ENCODE data around the gene KAT6B.

KAT6B gene

DNA sequence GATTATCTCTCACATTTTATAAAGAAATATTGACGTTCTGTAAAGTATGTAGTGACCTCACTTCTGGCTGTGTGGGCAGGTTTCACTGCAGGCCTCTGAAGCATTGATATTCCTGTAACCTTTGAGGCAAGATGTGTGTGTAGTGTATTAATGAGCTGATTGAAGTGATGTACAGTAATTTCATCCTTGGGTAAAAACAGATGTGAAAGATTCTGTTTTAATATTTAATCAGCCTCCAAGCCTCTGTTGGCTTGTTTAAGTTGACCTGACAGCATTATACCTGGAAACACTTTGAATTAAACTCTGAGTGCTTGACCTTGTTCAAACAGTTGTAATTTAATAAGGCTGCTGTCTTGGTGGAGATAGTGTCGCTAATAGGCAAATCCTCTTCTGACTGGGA lies 74.9 kb downstream of the KAT6B start:
- Histone ChIP-seq H3K27ac (ENCODE audit: low read length) (no peak overlapping the region), H3K27me3 (ENCODE audit: control insufficient read depth, insufficient read depth, low read length) (no peaks in the 10 kb centered on the region), H3K9me3 (ENCODE audit: control insufficient read depth, insufficient read depth, low read length) (no peaks in the 10 kb centered on the region), H3K36me3 (ENCODE audit: control insufficient read depth, insufficient read depth, low read length) (no peaks in the 10 kb centered on the region), H3K4me1 (ENCODE audit: control insufficient read depth, insufficient read depth, low read length) (peaks cover 2% of the 10 kb centered on the region; the same call in 1 of the 2 replicates), H3K4me3 (ENCODE audit: low read length) (no peak overlapping the region)
- no peak for DNase-seq (ENCODE audit: low read depth, low spot score)
- no CpG with 5 or more reads among the region's 2 CpGs for WGBS (ENCODE audit: insufficient coverage, insufficient read length)

DNA sequence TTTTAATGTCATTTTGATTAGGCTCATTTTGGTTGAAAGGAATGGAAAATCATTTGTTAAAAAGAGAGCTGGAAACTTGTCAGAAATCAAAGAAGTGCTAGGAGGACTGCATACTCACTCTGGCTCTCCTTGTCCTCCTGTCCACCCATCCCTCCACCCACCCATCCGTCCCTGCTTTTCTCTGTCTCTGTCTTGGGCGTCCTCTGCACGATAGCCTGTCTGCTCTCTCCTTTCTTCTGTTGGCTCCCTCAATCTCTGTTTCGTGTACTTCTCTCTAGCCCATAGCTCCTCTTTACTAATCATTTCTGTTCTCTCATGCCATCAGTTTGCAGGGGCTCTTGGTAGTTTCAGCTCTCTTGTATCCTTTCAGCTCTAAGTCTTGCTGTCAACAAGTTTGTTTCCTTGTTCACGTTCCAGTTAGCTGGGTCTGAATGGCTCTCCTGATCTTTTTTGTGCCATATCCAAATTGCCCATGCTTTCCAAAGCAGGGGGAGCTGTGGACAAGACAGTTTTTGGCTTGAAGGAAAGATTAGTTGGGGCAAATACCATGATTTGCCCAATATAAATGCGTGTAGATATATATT lies 75.6 kb downstream of the KAT6B start:
- H3K27me3 ChIP-seq (ENCODE audit: control insufficient read depth, insufficient read depth, low read length) = no peaks in the 10 kb centered on the region
- H3K4me3 ChIP-seq (ENCODE audit: low read length) = no peak overlapping the region
- no CpG with 5 or more reads among the region's 6 CpGs for WGBS (ENCODE audit: insufficient coverage, insufficient read length)
- no peak overlapping the region for H3K27ac ChIP-seq (ENCODE audit: low read length)
- DNase-seq (ENCODE audit: low read depth, low spot score) = no peak
- H3K9me3 ChIP-seq (ENCODE audit: control insufficient read depth, insufficient read depth, low read length) = no peaks in the 10 kb centered on the region
- H3K36me3 ChIP-seq (ENCODE audit: control insufficient read depth, insufficient read depth, low read length) = no peaks in the 10 kb centered on the region
- peaks cover 2% of the 10 kb centered on the region; the same call in 1 of the 2 replicates for H3K4me1 ChIP-seq (ENCODE audit: control insufficient read depth, insufficient read depth, low read length)

- WGBS (ENCODE audit: insufficient coverage, insufficient read length) = no CpG with 5 or more reads among the region's 3 CpGs
- H3K9me3 ChIP-seq (ENCODE audit: control insufficient read depth, insufficient read depth, low read length) = no peaks in the 10 kb centered on the region
- no peaks in the 10 kb centered on the region for H3K27me3 ChIP-seq (ENCODE audit: control insufficient read depth, insufficient read depth, low read length)
- H3K4me1 ChIP-seq (ENCODE audit: control insufficient read depth, insufficient read depth, low read length) = no peaks in the 10 kb centered on the region
- H3K36me3 ChIP-seq (ENCODE audit: control insufficient read depth, insufficient read depth, low read length) = no peaks in the 10 kb centered on the region
- H3K4me3 ChIP-seq (ENCODE audit: low read length) = no peak overlapping the region
- DNase-seq (ENCODE audit: low read depth, low spot score) = no peak
- no peak overlapping the region for H3K27ac ChIP-seq (ENCODE audit: low read length)
Observed at GRCh38 chr10:74903491-74903890, 77.1 kb downstream of the KAT6B start.

DNA sequence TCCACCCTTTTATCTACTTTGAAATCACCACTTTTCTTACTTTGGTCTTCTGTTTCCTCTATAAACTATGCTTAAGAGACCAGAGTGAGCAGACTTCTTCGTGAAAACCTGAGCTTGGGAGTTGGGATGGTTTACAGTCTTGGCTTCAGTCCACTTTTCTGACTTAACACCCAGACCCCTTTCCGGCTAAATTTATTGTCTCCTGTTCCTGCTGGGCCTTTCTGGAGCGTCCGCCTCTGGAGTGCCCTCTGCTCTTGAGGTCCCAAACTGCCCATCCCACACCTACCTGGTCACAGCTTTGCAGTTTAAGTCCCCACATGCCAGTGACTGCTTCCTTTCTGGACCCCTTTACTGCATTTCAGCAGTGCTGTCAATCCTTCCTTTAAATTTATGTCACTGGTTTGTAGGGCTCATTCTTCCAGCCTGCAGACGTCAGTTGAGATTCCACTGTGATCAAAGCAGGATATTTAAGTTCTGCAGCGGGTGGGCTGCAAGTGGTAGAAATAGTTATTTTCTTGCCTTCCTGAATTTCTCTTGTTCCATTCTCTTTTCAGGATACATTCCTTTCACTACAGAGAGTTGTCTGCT lies 80.3 kb downstream of the KAT6B start:
- Histone ChIP-seq H3K27me3 (ENCODE audit: control insufficient read depth, insufficient read depth, low read length) (no peaks in the 10 kb centered on the region), H3K9me3 (ENCODE audit: control insufficient read depth, insufficient read depth, low read length) (no peaks in the 10 kb centered on the region), H3K36me3 (ENCODE audit: control insufficient read depth, insufficient read depth, low read length) (no peaks in the 10 kb centered on the region), H3K27ac (ENCODE audit: low read length) (no peak overlapping the region), H3K4me1 (ENCODE audit: control insufficient read depth, insufficient read depth, low read length) (no peaks in the 10 kb centered on the region), H3K4me3 (ENCODE audit: low read length) (no peak overlapping the region)
- WGBS (ENCODE audit: insufficient coverage, insufficient read length) = no CpG with 5 or more reads among the region's 6 CpGs
- no peak for DNase-seq (ENCODE audit: low read depth, low spot score)

DNA sequence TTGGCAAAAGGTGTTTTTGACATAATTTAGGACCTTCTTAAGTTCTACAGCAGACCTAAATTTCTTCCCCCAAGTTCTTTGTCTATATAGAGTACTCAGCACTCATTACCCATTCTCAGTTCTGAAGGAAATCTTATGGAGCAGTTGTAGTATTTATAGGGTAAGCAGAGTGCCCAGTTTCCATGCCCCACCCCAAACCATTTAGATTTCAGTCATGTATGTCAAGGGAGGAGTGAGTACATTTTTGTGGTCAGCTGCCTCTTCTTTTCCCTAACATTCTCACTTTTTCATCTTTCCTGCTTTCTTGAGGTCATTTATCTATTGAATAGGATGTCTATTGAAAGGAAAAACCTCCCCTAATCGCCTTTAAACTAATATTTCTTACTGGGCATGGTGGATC lies 83.3 kb downstream of the KAT6B start:
- DNase-seq (ENCODE audit: low read depth, low spot score) = no peak
- Histone ChIP-seq H3K4me3 (ENCODE audit: low read length) (no peak overlapping the region), H3K4me1 (ENCODE audit: control insufficient read depth, insufficient read depth, low read length) (no peaks in the 10 kb centered on the region), H3K27ac (ENCODE audit: low read length) (no peak overlapping the region), H3K9me3 (ENCODE audit: control insufficient read depth, insufficient read depth, low read length) (no peaks in the 10 kb centered on the region), H3K27me3 (ENCODE audit: control insufficient read depth, insufficient read depth, low read length) (no peaks in the 10 kb centered on the region), H3K36me3 (ENCODE audit: control insufficient read depth, insufficient read depth, low read length) (no peaks in the 10 kb centered on the region)
- no CpG with 5 or more reads among the region's 1 CpG for WGBS (ENCODE audit: insufficient coverage, insufficient read length)

DNA sequence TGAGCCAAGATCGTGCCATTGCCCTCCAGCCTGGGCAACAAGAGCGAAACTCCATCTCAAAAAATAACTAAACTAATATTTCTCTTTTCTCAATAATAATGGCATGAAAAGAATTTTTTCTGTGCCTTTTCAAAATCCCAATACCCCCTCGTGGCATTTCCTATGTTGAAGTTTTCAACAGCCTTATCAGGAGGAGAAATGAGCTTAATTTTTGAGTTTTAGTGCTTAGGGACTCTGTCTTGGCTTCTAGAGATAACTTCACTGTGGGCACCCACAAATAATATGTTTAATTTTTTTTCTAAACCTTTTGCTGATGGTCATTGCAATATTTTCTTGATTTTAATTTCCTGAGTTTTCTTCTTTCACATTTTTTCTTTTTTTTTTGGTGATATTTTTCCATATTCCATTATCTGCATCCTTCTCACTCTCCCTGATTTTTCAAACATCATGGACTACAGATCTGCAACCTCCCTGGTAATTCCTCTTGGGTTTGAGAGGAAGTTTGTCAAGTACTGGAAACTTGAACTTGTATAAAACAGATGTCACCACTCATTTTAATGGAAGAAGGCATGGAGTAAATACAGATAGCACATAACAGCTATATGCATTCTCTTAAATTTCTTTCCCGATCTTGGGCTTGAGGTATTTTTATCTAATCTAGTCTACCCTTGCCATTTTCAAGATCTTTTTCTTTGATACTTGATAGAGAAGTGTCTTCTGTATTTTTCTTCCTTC lies 84.0 kb downstream of the KAT6B start:
- Histone ChIP-seq H3K9me3 (ENCODE audit: control insufficient read depth, insufficient read depth, low read length) (no peaks in the 10 kb centered on the region), H3K4me3 (ENCODE audit: low read length) (no peak overlapping the region), H3K4me1 (ENCODE audit: control insufficient read depth, insufficient read depth, low read length) (no peaks in the 10 kb centered on the region), H3K27ac (ENCODE audit: low read length) (no peak overlapping the region), H3K27me3 (ENCODE audit: control insufficient read depth, insufficient read depth, low read length) (no peaks in the 10 kb centered on the region), H3K36me3 (ENCODE audit: control insufficient read depth, insufficient read depth, low read length) (no peaks in the 10 kb centered on the region)
- no CpG with 5 or more reads among the region's 4 CpGs for WGBS (ENCODE audit: insufficient coverage, insufficient read length)
- DNase-seq (ENCODE audit: low read depth, low spot score) = no peak

DNA sequence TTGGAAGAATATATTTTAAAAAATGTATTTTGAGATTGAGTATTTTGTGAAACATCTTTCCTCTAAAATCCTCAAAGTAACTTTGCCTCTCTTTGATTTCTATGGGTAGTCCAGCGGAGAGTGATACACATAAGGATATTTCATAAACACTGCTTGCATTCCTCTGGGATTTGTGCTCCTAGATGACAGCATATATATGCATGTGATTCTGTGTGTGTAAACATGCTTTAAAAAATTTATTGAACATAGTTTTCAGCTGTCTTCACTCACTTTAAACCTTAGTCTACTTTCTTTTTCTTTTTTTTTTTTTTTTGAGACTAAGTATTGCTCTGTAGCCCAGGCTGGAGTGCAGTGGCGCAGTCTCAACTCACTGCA lies 84.6 kb downstream of the KAT6B start:
- H3K9me3 ChIP-seq (ENCODE audit: control insufficient read depth, insufficient read depth, low read length) = no peaks in the 10 kb centered on the region
- WGBS (ENCODE audit: insufficient coverage, insufficient read length) = no CpG with 5 or more reads among the region's 2 CpGs
- H3K27me3 ChIP-seq (ENCODE audit: control insufficient read depth, insufficient read depth, low read length) = no peaks in the 10 kb centered on the region
- H3K4me3 ChIP-seq (ENCODE audit: low read length) = no peak overlapping the region
- DNase-seq (ENCODE audit: low read depth, low spot score) = no peak
- no peaks in the 10 kb centered on the region for H3K36me3 ChIP-seq (ENCODE audit: control insufficient read depth, insufficient read depth, low read length)
- no peak overlapping the region for H3K27ac ChIP-seq (ENCODE audit: low read length)
- no peaks in the 10 kb centered on the region for H3K4me1 ChIP-seq (ENCODE audit: control insufficient read depth, insufficient read depth, low read length)

DNA sequence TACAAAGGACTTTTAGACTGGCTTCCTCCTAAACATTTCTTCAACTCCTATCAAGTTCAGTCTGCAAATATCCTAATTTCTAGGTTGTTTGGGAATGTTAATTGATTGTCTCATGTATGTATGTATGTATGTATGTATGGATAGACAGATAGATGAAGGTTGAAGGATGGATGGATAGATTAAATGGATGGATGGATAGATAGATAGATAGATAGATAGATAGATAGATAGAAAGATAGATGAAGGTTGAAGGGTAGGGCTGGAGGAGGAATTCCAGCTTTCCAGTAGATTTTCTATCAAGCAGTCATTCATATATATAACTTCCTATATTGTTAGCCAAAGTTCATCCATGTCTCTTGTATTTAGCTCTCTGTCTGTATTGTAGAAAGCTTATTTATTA lies 85.8 kb downstream of the KAT6B start:
- no peaks in the 10 kb centered on the region for H3K9me3 ChIP-seq (ENCODE audit: control insufficient read depth, insufficient read depth, low read length)
- H3K36me3 ChIP-seq (ENCODE audit: control insufficient read depth, insufficient read depth, low read length) = no peaks in the 10 kb centered on the region
- DNase-seq (ENCODE audit: low read depth, low spot score) = no peak
- no peaks in the 10 kb centered on the region for H3K27me3 ChIP-seq (ENCODE audit: control insufficient read depth, insufficient read depth, low read length)
- H3K27ac ChIP-seq (ENCODE audit: low read length) = no peak overlapping the region
- no peaks in the 10 kb centered on the region for H3K4me1 ChIP-seq (ENCODE audit: control insufficient read depth, insufficient read depth, low read length)
- no peak overlapping the region for H3K4me3 ChIP-seq (ENCODE audit: low read length)

- Histone ChIP-seq H3K27me3 (ENCODE audit: control insufficient read depth, insufficient read depth, low read length) (no peaks in the 10 kb centered on the region), H3K27ac (ENCODE audit: low read length) (no peak overlapping the region), H3K9me3 (ENCODE audit: control insufficient read depth, insufficient read depth, low read length) (no peaks in the 10 kb centered on the region), H3K4me3 (ENCODE audit: low read length) (no peak overlapping the region), H3K4me1 (ENCODE audit: control insufficient read depth, insufficient read depth, low read length) (no peaks in the 10 kb centered on the region), H3K36me3 (ENCODE audit: control insufficient read depth, insufficient read depth, low read length) (no peaks in the 10 kb centered on the region)
- no peak for DNase-seq (ENCODE audit: low read depth, low spot score)
- no CpG with 5 or more reads among the region's 2 CpGs for WGBS (ENCODE audit: insufficient coverage, insufficient read length)
Observed at GRCh38 chr10:74912682-74913081, 86.3 kb downstream of the KAT6B start.

GRCh38 chr10:74913377-74913979 lies 87.1 kb downstream of the KAT6B start:
- Histone ChIP-seq H3K4me3 (ENCODE audit: low read length) (no peak overlapping the region), H3K9me3 (ENCODE audit: control insufficient read depth, insufficient read depth, low read length) (no peaks in the 10 kb centered on the region), H3K27me3 (ENCODE audit: control insufficient read depth, insufficient read depth, low read length) (no peaks in the 10 kb centered on the region), H3K4me1 (ENCODE audit: control insufficient read depth, insufficient read depth, low read length) (no peaks in the 10 kb centered on the region), H3K27ac (ENCODE audit: low read length) (no peak overlapping the region), H3K36me3 (ENCODE audit: control insufficient read depth, insufficient read depth, low read length) (no peaks in the 10 kb centered on the region)
- no peak for DNase-seq (ENCODE audit: low read depth, low spot score)
- WGBS (ENCODE audit: insufficient coverage, insufficient read length) = no CpG with 5 or more reads among the region's 6 CpGs

Measured in iPS DF 6.9 (cell line).